HG03460 (cell line): ENCODE data around the gene KRT72.

ENCODE experiments used
- ATAC-seq: cut with Tn5 transposase; IDR thresholded peaks from one replicate; pipeline ENCODE4 v1.9.1; 2021; ENCODE audit not compliant: unreplicated experiment

Gene KRT72

DNA sequence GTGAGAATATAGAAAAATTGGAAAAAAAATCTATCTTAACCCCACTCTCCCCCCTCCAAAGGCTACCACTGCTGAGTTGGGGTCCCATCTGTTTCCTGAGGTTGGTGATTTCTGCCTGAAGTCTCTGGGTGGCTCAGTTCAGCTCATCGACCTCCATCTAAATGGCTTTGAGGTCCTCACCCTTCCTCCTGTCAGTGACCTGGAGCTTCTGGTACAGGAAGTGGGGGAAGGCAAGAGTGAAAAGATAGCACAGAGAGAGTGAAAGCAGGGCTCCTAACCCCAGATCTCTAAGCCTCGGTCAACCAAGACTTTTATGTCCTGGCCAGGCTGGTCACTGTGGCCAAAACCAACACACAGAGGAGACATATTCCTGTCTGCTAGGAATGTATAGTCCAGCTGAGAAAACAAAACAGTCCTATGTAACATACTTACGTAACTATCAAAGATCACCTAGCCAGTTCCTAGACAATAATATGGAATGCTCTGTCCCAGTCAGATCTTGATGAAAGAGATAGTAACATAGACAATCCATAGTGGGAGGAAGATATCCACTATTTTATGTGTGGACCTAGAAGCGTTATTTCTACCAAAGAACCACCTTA lies 29.4 kb upstream of the KRT72 start:
- no peak for ATAC-seq

- no peak for ATAC-seq
These were observed 28.8 kb upstream of the KRT72 start for GRCh38 chr12:52630008-52630500.

GRCh38 chr12:52629281-52630007 lies 28.2 kb upstream of the KRT72 start:
- ATAC-seq: no peak

DNA sequence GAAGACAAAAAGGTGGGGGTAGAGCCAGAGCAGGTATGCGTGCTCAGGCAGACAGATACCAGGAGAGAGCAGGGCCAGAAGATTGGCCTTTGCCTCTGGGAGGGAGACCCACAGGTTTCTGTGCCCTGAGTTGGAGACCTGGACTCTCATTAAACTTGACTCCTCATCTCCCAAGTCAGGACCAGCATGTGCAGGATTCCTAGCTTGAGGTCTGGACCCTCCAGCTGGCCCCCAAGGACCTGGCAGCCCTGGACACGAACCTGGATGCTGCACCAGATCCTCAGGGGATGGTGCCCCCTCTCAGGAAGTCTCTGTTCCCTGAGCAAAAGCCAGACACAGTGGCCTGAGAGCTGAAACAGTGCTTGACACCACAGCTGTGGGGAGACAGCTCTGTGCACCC lies 27.6 kb upstream of the KRT72 start:
- no peak for ATAC-seq

- no peak for ATAC-seq
These were observed 26.8 kb upstream of the KRT72 start for GRCh38 chr12:52628111-52628507.

GRCh38 chr12:52627395-52628110 lies 26.3 kb upstream of the KRT72 start:
- ATAC-seq: no peak

DNA sequence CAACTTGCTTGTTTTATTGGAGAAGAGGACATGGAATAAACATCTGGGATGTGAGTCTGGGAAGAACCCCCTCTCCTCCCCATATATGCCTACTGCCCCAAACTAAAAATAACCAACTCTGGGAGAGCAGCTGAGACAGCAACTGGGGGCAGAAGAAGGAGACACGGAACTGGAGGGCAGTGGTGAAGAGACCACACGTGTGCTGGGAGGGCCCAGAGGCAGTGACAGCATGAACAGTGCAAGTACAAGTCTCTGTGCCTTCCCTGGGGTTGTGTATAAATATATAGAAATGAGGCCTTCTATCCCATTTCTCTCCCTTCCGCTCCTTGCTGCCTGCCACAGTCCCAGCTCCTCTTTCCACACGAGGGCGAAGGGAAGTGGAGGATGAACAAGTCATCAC lies 21.1 kb upstream of the KRT72 start:
- no peak for ATAC-seq

GRCh38 chr12:52618866-52619265 lies 17.6 kb upstream of the KRT72 start:
- ATAC-seq: no peak

DNA sequence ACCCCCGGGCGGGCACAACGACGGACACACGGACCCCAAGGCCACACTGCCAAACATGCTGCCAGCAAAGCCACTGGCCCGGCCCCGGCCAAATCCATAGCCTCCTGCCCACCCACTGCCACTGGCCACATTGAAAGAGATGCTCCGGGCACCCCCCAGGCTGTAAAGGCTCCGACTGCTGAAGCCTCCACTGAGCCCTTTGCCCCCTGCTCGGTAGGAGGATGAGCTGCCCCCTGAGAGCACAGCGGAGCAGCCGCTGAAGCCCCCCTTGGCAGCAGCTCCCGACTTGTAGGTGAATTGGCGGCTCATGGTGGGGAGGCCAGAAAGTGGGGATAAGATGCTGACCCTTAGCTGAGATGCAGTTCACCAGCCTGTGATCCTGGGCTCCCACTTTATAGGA lies 17.0 kb upstream of the KRT72 start, which contains the start of gene KRT73:
KRT73 (minus strand) TSS at position 344 of the 400 bp plus-strand sequence; CDS start at position 309, 35 bp downstream.
- no peak for ATAC-seq

DNA sequence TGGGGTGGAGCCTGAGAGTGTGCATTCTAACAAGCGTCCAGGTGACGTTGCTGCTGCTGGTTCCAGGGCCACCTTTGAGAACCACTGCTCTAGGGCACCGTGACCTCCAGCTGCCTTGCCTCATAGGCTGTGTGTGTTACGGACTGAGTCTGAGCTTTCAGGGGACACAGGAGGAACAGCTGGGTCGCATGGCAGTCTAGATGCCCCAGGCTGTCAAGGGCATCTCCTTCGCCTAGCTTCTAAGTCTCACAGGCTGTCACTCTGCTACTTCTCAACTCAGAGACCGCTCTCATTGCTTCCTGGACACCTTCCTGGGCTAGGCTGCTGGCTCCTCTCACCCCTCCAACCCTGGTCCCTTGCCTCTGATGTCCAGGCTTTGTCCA lies 16.1 kb upstream of the KRT72 start:
- ATAC-seq: no peak

DNA sequence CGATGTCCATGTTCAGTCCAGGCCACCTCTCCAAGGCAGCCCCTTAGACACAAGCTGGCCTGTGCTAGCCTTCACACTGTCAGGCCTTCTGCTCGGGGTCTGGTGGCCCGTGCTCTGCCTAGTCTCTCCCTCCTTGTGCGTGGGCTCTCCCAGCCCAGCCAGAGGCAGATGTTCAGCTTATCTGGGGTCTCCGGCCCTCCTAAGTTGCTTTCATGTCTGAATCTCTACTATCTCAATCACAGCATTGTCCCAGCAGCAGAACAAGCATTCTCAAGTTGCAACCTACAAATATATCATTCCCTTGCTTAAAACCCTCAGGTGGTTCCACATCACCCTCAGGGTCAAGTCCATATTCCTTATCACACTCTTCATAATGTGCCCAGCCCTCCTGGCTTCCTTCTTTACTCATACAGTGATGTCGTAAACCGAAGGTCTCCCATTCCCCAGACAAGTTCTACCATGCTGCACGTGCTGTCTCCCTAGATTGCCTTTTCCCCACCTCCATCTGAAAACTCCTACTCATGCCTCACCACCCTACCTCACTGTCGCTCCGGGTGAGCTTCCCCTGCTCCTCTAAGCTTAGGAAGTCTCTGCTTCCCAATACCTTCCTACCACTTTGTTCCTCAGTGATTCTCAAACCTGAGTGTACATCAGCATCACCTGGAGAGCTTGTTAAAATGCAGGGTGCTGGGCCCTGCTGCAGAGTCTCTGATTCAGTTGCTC lies 15.6 kb upstream of the KRT72 start:
- no peak for ATAC-seq

DNA sequence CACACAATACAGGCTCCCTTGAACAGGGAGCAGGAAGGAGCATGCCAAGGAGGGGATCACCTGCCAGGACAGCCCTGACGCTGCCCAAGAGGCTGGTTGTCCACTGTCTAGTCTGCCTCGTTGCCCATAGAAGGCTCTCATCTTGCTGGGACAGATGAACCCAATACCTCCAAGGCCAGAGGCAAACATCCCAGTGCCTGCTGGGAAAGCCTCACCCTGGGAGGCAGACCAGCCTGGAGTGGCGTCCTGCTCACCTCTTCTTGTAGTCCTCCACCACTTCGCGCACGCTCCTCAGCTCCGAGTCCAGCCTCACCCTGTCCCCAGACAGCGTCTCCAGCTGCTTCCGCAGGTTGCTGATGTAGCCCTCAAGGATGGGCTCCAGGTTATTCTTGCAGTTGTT lies 14.6 kb upstream of the KRT72 start:
- no peak for ATAC-seq

- no peak for ATAC-seq
These were observed 14.1 kb upstream of the KRT72 start for GRCh38 chr12:52615208-52615868.

GRCh38 chr12:52614381-52615207 lies 13.3 kb upstream of the KRT72 start:
- no peak for ATAC-seq

DNA sequence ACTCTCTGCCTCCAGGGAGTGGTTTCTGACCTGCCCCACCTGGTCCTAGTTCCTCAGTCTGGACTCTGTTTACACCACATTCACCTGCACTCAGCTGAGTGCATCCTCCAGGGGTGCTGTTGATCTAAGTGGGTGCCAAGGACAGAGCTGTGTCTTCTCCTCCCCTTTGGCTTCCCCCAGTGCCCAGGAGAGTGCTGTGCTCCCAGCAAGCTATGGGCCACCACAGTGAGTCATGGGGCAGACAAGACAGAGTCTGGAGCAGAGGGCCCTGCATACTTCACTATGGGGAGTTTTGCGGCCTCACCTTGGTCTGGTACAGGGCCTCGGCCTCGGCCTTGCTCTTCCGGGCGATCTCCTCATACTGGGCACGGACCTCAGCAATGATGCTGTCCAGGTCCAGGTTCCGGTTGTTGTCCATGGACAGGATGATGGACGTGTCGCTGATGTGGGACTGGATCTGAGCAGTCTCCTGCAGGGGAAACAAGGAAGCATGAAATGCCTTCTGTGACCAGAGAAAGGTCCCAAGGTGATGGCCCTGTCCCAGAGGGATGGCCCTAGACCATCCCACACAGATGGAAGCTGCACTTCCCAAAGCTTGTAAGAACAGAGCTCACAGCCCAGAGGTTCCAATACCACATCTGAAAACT lies 12.2 kb upstream of the KRT72 start:
- ATAC-seq: no peak

GRCh38 chr12:52612431-52613383 lies 11.4 kb upstream of the KRT72 start:
- ATAC-seq: no peak

- ATAC-seq: no peak
These were observed 9.8 kb upstream of the KRT72 start for GRCh38 chr12:52611080-52611468.
